Kidney (tissue), 22 donors: Measurements from ENCODE around the gene GPBAR1. TPM values are rescaled to one million over a fixed set of nuclear protein-coding genes. Genes with fewer than 3 reads are reported as not detected.
A peak's percentile ranks its signal among the peaks of the same experiment; 100 is the strongest.

ENCODE experiments used
- DNase-seq, 5 donors: peaks; one replicate each; pipeline ENCODE4 v3.0.0-alpha.2; 2013 to 2020
- FAIRE-seq: peaks from 2 replicates; lab custom pipeline; 2012; peaks lifted over from hg19 to GRCh38; lab: Jason Lieb, UNC
- H3K27ac ChIP-seq, 2 donors: one replicate each; pipeline ENCODE4 v1.7.0; 2013; ENCODE audit warnings: low read depth in 2 of 2, low read length in 2 of 2, inconsistent platforms in 1 of 2
- H3K27me3 ChIP-seq: one replicate; pipeline ENCODE4 v1.7.1; 2013; ENCODE audit warnings: low read length, inconsistent platforms; ENCODE audit not compliant: control insufficient read depth, insufficient read depth
- H3K36me3 ChIP-seq, 3 donors: one replicate each; pipeline versions ENCODE4 v1.7.0 to v1.7.1; 2013; ENCODE audit warnings: low read length in 3 of 3, control low read depth in 1 of 3, inconsistent platforms in 1 of 3; ENCODE audit not compliant: insufficient read depth in 3 of 3, control insufficient read depth in 2 of 3
- H3K4me1 ChIP-seq, 3 donors: one replicate each; pipeline versions ENCODE4 v1.7.0 to v1.7.1; 2013; ENCODE audit warnings: low read length in 3 of 3, inconsistent platforms in 1 of 3, low read depth in 1 of 3; ENCODE audit not compliant: control insufficient read depth in 2 of 3, insufficient read depth in 2 of 3
- H3K4me3 ChIP-seq, 3 donors: one replicate each; pipeline versions ENCODE4 v1.7.0 to v1.8.1; 2013; ENCODE audit warnings: low read length in 3 of 3, control low read depth in 1 of 3, inconsistent platforms in 1 of 3
- H3K9ac ChIP-seq, 3 donors: one replicate each; pipeline versions ENCODE4 v1.7.0 to v1.7.1; 2013; ENCODE audit warnings: low read length in 3 of 3, control low read depth in 1 of 3, inconsistent platforms in 1 of 3
- H3K9me3 ChIP-seq, 3 donors: one replicate each; pipeline versions ENCODE4 v1.7.0 to v1.7.1; 2013; ENCODE audit warnings: low read length in 3 of 3, control low read depth in 1 of 3, inconsistent platforms in 1 of 3; ENCODE audit not compliant: control insufficient read depth in 2 of 3, insufficient read depth in 1 of 3
- CTCF ChIP-seq: IDR thresholded peaks from 3 replicates; pipeline ENCODE4 v1.5.1; 2012; ENCODE audit warnings: mild to moderate bottlenecking, moderate library complexity, borderline replicate concordance; ENCODE audit not compliant: insufficient read depth; ENCODE audit errors: extremely low read depth
- intact Hi-C: fragments of 100-400 bp; cut with DNase I; formaldehyde crosslinking; loops from one replicate; pipeline ENCODE4 v1.11.1; 2022
- long read RNA-seq, 10 donors: library from polyadenylated mRNA in 1 of 10; unstranded in 1 of 10; transcript quantifications; one replicate each; pipeline ENCODE4 v2.0.0 and lab custom pipeline, GENCODE V29; 2021 to 2026
- polyA plus RNA-seq: library from polyadenylated mRNA; stranded (reverse); fragments of 350-450 nt; fragmentation: Illumina TruSeq; extraction: RNeasy Lipid Tissue Mini Kit (QIAGEN cat#74804); gene quantifications from one replicate; pipeline ENCODE4 v1.2.3, GENCODE V29; 2014; ENCODE audit warnings: low read depth, low replicate concordance; ENCODE audit not compliant: insufficient read depth
- total RNA-seq: library from RNA; stranded (reverse); fragmentation: NEBNext Ultra II Directional; extraction: Animal tissue kit (Norgen Biotek cat#: 25700); gene quantifications from one replicate; pipeline ENCODE4 v1.2.1, GENCODE V29; 2021
- donor health status: control.
- donor health status: control.
- donor health status: control.
- donor health status: control.
- donor health status: control.
- donor health status: DM: yes; HTN: yes; CAD: no.
- donor health status: Normal renal cell carcinoma (clear cell type).

Gene GPBAR1
- 3.2 TPM for total RNA-seq
- polyA plus RNA-seq = 6.0 TPM
- long read RNA-seq, donor 1 = 0 reads
- long read RNA-seq, donor 2, partial matches to known transcripts = 0 of 1 reads
- long read RNA-seq, donor 2, other reads (novel, unspliced or antisense) = 0 of 1 reads
- long read RNA-seq, donor 3, partial matches to known transcripts = 0 of 3 reads
- long read RNA-seq, donor 3, other reads (novel, unspliced or antisense) = 0 of 3 reads
- long read RNA-seq, donor 4, partial matches to known transcripts = 0 of 2 reads
- long read RNA-seq, donor 4, other reads (novel, unspliced or antisense) = 0 of 2 reads
- long read RNA-seq, donor 5 = 0 reads
- long read RNA-seq, donor 6, partial matches to known transcripts = 0 of 3 reads
- long read RNA-seq, donor 6, other reads (novel, unspliced or antisense) = 0 of 3 reads
- long read RNA-seq, donor 7, partial matches to known transcripts = 0 of 3 reads
- long read RNA-seq, donor 7, other reads (novel, unspliced or antisense) = 0 of 3 reads
- long read RNA-seq, donor 8, partial matches to known transcripts = 0 of 1 reads
- long read RNA-seq, donor 8, other reads (novel, unspliced or antisense) = 0 of 1 reads
- long read RNA-seq, donor 9 = 0 reads
- long read RNA-seq, donor 10, partial matches to known transcripts = 0 of 2 reads
- long read RNA-seq, donor 10, other reads (novel, unspliced or antisense) = 0 of 2 reads

GRCh38 chr2:218260742-218261422 is at the start of gene GPBAR1:
Gene GPBAR1, plus strand, starts transcription at chr2:218261015. Its CDS starts 1,710 bp downstream, at chr2:218262725.
- H3K9me3 ChIP-seq = no peaks in the 10 kb centered on the region
- intact Hi-C loops = no loop called here
- no peak for TF ChIP-seq CTCF
- peaks cover 0 to 21% (median 5%) of the 10 kb centered on the region in 3 donors for H3K36me3 ChIP-seq
- H3K27ac ChIP-seq = peak within 1 kb of the TSS; percentile 51 to 84
- no peaks in the 10 kb centered on the region for H3K27me3 ChIP-seq
- FAIRE-seq = no peak
- DNase-seq = peak; percentile 85 to 92 (median 89)
- H3K4me3 ChIP-seq = no peak within 1 kb of the TSS
- peaks cover 0 to 28% (median 15%) of the 10 kb centered on the region in 3 donors for H3K4me1 ChIP-seq
- peak within 1 kb of the TSS in 1 of 3 donors; percentile 19 for H3K9ac ChIP-seq

GRCh38 chr2:218214116-218214515 is 46.7 kb upstream of the GPBAR1 start:
- Histone ChIP-seq H3K9ac (no peak overlapping the region), H3K27ac (no peak overlapping the region), H3K27me3 (no peaks in the 10 kb centered on the region), H3K36me3 (no peaks in the 10 kb centered on the region), H3K4me1 (peaks cover 0 to 5% (median 3%) of the 10 kb centered on the region in 3 donors), H3K9me3 (no peaks in the 10 kb centered on the region), H3K4me3 (no peak overlapping the region)
- intact Hi-C loops = no loop called here
- DNase-seq (no peak), FAIRE-seq (no peak)
- no peak for TF ChIP-seq CTCF

- Histone ChIP-seq H3K4me1 (peaks cover 0 to 6% (median 3%) of the 10 kb centered on the region in 3 donors), H3K4me3 (peak overlapping the region; percentile 94 to 99 (median 97)), H3K36me3 (no peaks in the 10 kb centered on the region), H3K9ac (peak overlapping the region; percentile 91 to 93 (median 93)), H3K27me3 (no peaks in the 10 kb centered on the region), H3K9me3 (no peaks in the 10 kb centered on the region), H3K27ac (peak overlapping the region; percentile 86 to 98)
- intact Hi-C loops = no loop called here
- FAIRE-seq (no peak), DNase-seq (peak in 2 of 5 donors; percentile 66 to 73)
- no peak for TF ChIP-seq CTCF
These were observed 44.5 kb upstream of the GPBAR1 start for GRCh38 chr2:218216336-218216673.
